Measurements from ENCODE around the gene PDE8A.
"Not testable (repeated sequence)": the region's sequence is repeated elsewhere in the genome, so short reads cannot be mapped to it uniquely, and the experiment has no call there.

The PDE8A gene

DNA sequence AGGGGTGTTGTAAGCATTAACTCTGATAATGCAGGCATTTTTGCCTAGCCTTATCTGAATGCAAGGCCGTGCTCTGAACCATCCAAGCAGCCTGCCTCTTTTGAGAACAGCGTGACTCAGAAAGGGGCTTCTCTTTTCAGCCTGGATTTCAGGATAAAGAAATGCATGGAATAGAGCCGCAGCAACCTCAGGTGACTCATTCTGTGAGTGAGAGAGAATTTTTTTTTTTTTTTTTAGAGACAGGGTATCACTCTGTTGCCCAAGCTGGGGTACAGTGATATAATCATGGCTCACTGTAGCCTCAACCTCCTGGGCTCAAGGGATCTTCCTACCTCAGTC, 20.6 kb upstream of the PDE8A start:
- no peak for DNase-seq

DNA sequence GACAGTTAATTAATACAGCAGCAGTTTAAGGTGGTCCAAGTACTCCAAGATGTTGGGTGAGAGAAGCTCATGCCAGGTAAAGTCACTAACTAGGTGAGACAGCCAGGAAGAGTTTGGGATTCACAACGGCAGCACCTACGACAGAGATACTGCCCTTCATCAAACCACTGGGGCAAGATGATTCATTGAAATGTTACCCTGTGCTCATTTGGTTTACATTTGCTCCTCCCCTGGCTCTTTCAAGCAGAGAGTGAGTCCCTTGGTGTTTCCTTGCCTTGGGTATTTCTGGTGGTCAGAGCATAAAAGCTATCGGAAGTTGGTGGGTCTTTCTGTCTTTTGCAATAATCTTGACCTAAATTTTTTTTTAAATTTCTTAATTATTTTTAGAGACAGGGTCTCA, 19.9 kb upstream of the PDE8A start:
- no peak for DNase-seq

DNA sequence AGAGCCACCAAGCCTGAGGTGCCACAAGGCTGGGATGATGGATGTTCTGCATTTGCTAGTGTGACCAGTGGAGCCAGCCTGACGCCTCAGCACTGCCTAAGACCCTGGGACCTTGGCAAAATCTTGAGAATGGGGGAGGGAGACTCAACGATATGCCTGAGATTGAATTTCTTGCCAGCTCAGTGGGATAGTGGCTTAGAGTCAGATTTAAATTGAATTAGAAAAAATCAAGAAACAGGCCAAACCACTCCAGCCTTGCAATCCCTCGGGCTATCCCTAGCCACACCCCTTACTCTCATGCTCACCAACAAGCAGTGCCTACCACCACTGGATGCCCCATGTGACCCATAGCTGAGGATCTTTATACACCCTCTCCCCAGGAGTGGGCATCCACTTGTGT, 18.7 kb upstream of the PDE8A start:
- DNase-seq: no peak

DNA sequence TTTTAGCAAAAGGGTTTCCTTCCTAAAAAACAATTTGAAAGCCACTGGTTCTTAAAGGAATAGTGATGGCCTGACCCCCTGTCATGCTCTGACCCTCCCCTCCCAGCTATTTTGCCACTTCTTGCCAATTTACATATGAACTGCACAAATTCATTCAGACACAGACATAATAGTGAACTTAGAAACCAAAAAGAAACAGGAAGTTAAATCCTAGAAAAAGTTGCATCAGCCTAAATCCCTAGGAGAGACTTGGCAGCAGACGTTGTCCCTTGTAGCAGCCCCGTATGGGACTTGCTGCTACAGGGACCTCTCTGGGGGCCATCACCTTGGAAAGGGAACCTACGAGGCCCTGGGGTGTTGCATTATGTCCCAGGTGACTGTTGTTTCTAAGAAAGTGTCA, 14.3 kb upstream of the PDE8A start:
- DNase-seq: no peak

DNA sequence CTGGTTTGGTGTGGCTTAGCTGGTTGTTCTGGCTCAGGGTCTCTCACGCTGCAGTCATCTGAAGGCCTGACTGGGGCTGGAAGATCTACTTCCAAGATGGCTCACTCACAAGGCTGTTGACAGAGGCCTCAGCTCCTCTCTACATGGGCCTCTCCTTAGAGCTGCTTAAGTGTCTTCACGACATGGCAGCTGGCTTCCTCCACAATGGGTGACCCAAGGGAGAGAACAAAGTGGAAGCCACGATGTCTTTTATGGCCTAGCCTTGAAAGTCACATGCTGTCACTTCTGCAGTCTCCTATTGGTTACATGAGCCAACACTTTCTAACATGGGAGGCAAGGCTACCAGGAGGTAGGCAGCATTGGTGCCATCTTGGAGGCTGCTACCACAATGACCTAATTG, 13.4 kb upstream of the PDE8A start:
- no peak for DNase-seq

DNA sequence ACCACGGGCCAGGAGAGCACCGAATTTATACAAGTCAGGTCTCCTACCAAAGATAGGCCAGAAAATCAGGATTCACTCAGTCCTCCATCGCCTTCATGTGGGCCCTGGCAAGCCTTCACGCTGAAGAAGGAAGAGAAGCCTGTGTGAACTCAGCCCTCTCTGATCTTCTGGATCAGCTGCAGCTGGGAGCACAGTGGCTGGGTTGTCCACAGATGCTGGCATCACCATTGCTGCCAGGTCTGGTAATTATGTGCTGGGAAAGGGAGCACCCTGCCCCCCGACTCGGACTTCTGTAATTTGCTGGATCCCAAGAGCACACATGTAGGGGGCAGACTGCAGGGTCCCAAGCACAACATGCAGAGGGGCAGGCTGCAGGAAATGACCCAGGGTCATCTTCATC, 12.4 kb upstream of the PDE8A start:
- DNase-seq: no peak

DNA sequence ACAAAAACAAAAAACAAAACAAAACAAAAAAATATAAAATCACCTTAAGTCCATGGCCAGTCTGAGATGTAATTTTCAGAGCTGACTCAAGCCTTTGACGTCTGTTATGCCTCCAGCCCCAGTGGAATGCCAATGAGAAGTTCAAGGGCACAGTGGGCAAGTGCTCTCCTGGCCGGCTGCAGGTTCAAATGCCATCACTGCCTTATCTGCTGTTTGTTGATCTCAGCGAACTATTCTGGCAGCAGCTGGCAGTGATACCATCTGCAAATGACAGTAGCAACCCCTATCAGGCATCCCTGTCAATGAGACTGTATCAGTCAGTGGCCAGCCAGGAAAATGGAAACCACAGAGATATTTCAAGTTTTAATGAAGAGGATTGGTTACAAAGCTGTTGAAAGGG, 10.8 kb upstream of the PDE8A start:
- no peak for DNase-seq

DNA sequence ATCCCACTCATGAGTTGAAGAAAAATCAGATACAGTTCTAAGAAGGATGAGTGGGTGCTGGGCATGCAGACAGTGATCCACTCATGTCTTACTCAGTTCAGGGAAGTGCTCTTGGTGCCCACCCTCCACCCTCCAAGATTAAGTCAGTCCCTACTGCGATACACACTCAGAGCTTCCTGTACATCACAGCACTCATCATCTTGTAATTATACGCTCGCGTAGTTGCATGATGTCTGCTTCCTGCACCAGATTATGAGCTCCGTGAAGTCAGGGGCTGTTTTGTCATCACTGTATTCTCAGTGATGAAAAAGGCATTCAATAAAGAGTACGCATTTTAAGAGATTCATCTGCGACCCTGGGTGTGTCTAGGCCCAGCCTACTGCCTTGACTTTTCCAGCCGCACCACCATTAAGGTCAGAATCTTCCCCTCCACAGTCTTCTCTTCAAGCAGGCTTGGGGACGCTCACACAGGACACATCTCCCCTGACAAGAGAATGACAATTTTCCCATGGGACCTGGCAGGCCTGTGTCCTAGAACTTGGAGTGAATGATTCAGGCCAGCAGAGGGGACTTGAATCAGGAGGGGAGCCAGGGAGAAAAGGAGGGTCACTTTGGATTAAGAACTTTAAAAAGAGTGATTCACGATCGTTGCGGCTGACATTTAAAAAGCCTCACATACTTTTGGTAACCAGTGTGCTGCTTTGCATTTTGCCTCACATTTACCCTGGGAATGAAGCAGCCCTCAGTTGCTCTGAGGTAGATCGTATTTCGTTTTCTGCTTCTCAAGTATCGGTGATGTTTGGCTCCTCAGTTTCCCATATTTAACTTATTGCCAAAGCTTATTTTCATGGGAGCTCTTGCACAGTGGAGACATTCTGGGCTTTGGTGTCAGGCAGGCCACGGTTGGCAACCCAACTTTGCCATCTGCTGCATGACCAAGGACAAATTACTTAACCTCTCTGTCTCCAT, 7.9 kb upstream of the PDE8A start:
- no peak for DNase-seq

DNA sequence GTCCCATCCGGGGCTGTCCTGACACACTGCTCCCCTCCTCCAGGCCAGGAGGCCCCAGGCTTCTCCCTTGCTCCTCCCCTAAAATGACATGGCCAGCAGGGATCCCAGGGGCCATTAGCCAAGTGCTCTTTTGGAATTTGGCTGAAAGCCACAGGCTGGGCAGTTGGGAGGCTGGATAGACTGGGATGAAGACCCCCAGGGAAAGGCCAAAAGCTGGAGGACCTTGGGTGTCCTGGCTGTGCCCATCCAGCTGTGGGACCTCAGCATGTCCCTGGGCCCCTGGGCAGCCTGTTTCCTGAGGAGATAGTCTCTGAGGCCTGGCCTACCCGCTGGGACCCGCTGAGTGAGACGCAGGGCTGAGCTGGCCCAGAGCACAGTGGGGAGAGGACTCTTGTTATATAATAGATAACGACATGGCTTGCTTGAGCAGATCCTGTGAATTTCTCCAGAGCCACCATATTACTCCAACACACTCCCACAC, 5.7 kb upstream of the PDE8A start:
- no peak for DNase-seq

DNA sequence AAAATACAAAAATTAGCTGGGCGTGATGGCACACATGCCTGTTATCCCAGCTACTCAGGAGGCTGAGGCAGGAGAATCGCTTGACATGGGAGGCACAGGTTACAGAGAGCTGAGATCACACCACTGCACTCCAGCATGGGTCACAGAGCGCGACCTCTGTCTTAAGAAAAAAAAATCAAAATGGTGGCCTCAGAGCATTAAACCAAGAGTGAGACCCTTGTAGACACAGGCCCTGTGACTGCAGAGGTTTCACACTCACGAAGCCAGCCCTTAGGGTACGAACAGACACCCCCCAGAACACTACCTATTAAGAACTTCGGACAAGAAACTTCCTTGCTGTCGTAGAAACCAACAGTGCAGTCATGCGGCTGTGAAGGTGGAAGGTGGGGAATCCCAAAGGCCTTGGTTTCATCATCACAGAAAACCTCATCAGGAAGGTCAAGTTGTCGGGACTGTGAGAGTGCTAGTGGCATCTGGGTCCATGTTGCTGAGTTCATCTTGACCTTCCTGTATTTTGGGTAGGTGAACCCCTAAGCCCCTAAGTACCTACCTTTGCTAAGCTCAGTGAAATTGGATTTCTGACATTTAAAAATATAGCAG, 4.8 kb upstream of the PDE8A start:
- DNase-seq: no peak

DNA sequence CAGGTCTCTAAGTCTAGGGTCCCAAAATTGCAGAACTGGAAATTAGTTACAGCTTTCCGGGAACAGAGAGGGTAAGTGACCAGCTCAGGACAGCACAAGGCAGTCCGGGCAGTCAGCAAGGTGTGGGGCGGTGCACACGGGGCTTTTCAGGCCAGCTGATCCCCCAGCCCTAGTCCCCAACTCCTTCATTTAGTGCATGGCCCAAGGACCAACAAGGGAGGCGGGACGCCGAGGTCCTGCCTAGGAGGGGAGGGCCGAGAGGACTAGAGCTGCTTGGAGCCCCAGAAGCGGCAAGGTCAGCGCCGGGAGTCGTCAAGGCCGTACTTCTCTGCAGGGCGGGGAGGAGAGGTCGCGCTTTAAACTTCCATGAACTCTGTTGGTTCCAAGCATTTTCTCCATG, 2.0 kb upstream of the PDE8A start:
- no peak for DNase-seq

DNA sequence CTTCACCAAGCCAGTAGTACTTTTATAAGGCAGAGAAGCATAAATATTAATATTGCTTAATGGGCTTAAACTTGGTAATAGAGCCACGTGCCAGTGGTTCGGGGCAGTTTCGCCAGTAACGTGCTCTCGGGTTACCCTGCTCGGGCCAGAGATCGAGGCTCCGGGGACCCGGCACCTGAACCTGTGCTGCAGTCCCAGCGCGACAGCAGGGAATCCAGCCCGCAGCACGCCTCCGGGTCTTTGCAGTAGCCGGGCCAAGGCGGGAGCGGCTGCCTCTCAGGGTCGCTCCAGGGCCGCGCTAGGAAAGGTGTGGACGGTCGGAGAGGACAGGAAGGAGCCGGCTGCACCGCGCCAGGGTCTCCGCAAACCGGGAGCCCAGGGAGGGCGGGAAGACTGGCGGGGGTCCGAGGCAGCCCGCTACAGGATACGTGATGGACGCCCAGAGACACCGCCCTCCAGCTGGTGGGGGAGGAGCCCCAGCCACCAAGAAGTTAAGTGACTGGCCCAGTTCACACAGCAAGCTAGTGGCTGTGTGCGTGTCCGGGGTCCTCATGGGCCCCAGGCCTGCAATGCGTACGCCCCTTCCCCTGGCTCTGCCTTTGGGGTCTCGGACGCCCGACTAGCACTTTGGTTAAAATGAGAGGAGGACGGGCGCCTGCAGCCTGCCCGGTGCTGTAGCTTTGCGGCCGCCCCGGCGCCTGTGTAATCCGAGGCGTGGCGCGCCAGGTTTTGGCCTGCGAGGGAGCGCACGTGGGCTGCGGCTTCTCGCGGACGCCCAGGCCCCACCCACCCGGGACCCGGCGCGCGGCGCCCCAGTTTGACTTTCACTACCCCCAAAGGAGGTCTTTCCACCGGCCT, 1.2 kb upstream of the PDE8A start:
- peak; percentile 87 for DNase-seq

DNA sequence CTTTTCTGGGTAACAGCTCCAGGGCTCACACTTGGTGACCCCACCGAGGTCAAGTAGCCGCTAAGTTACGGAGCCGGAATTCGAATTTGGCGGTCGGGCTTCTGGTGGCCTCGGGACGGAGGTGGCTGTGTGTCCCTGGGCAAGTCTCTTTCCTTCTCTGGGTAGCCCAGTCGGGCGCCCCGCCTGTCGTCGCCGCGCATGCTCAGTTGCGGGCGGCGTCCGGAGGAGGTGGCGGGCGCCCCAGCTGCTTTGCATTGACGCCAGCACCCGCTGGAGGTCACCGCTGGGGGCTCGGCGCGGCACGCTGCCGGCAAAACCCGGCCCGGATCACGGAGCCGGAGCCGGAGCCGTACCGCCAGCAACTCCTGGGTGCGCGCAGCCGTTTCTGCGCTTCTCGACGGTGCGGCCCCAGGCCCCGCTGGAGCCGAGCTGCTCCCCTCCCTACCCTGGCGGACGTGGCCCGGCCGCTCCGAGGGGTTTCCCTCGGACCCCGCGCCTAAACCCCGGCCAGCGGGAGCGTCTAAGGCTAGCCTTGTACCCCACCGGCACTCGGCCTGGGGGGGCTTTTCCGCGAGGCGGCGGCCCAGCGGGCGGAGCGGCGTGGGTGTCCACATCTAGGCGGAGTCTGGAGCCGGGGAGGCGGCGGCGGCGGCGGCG, 474 bp upstream of the PDE8A start:
- peak; percentile 86 for DNase-seq

DNA sequence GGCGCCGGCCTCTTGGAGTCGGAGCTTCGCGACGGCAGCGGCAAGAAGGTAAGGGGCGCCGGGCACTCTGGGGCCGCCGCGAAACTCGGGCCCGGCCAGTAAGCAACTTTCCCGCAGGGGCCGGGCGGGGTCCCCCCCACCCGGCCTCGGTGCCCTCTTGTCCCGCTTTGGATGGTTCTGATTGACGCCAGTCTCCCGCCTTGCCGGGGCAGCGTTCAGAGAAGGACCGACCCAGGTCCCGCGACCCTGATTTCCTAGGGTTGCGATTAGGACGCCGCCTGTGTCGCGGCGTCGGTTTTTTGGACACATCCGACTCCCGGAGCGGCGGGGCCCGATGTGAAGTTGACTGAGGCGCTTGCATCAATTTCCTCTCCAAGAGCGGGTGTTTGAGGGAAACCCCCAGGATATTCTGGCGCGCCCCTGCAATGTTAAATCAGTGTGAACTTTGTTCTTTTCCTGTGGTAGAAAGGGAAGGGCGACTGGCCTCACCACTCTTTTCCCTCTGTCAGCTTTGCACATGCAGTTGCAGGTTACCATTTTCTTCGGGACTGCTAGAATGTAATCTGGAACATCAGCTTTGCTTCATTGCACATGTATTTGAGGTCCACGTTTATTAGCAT, 755 bp downstream of the PDE8A start:
- no peak for DNase-seq

DNA sequence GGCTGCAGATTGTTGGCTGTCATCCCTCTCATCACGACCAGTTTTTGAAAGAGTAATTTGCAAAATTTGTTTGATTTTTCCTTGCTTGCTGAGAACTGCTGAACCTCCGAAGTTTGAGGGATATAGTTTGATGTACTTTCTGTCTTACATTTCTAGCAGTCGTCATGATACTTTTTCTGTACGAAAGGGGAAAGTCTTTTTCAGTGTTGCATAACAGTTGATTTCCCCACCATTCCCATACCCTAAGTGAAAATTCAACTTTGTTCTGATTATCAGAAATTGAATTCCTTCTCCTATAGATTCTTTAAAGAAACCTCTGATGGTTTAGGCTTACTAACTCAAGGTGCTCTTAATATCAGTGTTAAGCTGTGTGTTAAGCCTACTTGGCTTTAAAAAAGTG, 1.6 kb downstream of the PDE8A start:
- no peak for DNase-seq

DNA sequence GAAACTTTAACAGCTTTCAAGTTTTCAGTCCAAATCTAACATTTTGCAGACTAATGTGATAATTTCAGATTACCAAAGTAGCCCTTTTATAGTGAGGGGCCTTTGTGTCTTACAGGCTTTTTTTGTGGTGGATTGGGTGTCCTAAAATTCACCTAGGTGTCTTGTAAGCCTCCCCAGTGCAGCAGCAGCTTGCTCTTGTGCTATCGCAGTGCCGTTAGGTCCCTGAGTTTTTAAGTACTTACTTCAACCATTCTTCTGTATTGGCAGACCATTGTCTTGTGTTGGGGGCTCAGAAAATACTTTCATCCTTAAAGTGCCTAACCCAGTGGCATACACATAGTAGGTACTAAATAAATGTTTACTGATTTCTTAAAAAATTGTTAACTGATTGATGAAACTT, 2.1 kb downstream of the PDE8A start:
- DNase-seq: no peak

DNA sequence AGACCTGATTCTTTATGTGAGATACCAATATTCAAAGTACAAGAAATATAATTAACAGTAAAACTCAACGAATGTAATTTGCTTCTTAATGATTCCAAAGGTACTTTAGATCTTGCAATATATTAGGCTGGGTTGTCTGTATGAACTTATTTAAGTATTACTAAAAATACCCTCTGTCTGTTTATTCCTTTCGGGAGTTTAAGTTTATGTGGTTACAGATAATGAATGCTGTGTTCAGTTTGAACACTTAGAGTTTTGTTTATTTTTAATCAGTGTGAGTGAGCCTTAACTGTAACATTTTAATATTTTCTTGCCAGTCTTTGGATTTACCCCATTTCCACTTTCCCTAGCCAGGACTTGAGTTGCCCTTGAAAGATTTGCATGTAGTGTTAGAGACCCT, 3.5 kb downstream of the PDE8A start:
- DNase-seq: no peak

DNA sequence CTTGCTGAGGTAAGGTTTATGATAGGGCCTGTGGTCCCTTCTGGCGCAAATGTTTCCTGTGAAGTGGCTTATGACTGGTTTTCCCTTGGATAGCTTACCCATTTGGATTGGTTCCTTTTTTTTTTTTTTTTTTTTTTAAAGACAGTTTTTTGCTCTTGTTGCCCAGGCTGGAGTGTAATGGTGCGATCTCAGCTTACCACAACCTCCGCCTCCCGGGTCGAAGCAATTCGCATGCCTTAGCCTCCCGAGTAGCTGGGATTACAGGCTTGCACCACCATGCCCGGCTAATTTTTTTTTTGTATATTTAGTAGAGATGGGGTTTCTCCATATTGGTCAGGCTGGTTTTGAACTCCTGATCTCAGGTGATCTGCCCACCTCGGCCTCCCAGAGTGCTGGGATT, 5.7 kb downstream of the PDE8A start:
- not testable (repeated sequence) for DNase-seq

DNA sequence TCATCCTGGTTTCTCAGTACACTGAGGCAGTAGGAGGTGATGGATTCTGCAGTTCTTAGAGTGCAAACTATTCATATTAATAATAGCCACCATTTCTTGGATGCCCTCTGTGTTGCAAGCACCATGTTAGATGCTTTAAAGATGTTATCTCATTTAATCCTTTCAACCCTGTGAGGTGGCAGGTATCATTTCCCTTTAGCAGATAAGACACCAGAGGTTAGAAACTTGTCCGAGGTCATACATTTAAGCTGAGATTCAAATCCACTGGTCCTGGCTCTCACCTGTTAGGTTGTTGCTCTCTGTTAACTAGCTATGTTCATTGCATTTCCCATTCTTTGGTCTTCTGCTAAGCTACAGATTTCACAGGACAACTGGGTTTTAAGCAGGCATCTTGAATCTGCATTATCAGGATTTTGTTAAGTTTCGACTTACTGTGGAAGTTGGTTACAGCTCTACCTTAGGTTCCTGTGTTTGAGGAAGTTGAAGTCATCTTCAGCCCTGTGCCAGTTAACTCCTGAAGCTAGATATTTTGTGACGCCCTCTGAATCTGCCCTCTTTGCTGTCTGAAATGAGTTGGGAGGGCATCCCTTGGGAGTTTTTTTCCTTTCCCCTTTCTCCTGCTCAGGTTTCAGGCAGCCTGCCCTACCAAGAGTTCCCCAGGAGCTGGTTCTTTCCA, 6.4 kb downstream of the PDE8A start:
- DNase-seq: no peak

DNA sequence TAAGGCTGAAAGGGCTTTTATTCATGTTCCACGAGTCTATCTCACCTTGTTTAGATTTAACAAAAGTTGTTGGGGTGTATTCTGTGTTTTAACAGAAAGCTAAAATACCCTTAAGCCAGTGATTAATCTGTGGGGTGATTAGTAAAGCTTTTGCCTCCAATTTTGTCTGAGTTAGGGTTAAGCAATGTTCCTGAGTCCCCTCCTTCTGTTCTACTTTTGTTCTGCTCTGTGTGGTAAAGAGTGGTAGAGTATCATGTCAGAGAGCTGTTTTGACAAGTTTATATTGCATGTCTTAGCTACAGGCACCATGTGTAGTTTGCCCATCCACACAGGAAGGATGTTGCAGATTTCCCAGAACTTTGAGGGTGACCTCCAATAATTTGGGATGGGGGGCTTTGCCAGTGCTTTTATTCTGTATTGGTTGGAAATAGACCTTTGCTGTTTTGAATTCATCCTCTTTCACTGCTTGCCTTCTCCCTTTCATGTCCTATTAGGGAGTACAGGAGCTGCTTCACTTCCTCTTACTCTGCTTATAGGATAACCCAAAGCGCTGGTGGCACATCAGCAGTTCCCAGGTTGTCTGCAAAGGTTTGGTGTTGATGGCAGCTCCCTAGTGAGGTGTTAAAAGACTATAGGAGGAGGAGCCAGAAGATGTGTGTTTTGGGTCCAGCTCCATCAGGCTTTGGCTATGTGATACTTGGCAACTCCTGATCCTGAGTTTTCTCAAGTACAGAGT, 7.4 kb downstream of the PDE8A start:
- no peak for DNase-seq

DNA sequence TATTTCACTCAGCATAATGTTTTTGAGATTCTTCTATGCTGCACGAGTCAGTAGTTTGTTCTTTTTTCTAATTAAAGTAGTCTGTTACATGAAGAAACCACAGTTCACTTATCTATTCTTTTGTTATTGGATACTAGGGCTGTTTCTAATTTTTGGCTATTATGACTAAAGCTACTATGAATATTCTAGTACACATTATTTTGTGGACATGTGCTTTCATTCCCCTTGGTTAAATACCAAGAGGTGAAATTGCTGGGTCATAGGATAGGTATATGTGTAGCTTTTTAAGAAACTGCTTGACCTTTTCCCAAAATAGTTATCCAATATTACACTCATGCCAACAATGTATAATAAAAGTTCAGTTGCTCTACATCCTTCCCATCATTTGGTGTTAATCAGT, 8.9 kb downstream of the PDE8A start:
- DNase-seq: no peak

Measured in NCI-H146 (cell line).